ENCODE results near the gene SNX7.
A peak's percentile ranks its signal among the peaks of the same experiment; 100 is the strongest.

SNX7 gene

GRCh38 chr1:98698625-98699024, 37.1 kb downstream of the SNX7 start:
- DNase-seq: no peak

GRCh38 chr1:98700228-98700627, 38.7 kb downstream of the SNX7 start:
- DNase-seq: no peak

- DNase-seq: no peak
Measured at GRCh38 chr1:98702976-98703375, 41.5 kb downstream of the SNX7 start.

GRCh38 chr1:98704474-98704873, 43.0 kb downstream of the SNX7 start:
- no peak for DNase-seq

- no peak for DNase-seq
Measured at GRCh38 chr1:98704971-98705370, 43.5 kb downstream of the SNX7 start.

GRCh38 chr1:98705591-98705990, 44.1 kb downstream of the SNX7 start:
- DNase-seq: no peak

GRCh38 chr1:98706173-98706843, 44.8 kb downstream of the SNX7 start:
- no peak for DNase-seq

- DNase-seq: no peak
Measured at GRCh38 chr1:98707556-98707955, 46.0 kb downstream of the SNX7 start.

GRCh38 chr1:98709906-98710305, 48.4 kb downstream of the SNX7 start:
- DNase-seq: no peak

GRCh38 chr1:98723574-98723973, 62.1 kb downstream of the SNX7 start:
- DNase-seq: no peak

- no peak for DNase-seq
Measured at GRCh38 chr1:98732985-98733781, 71.7 kb downstream of the SNX7 start.

GRCh38 chr1:98733782-98734112, 72.2 kb downstream of the SNX7 start:
- no peak for DNase-seq

- no peak for DNase-seq
Measured at GRCh38 chr1:98735756-98736155, 74.2 kb downstream of the SNX7 start.

- no peak for DNase-seq
Measured at GRCh38 chr1:98737835-98738234, 76.3 kb downstream of the SNX7 start.

- no peak for DNase-seq
Measured at GRCh38 chr1:98739762-98740161, 78.2 kb downstream of the SNX7 start.

- no peak for DNase-seq
Measured at GRCh38 chr1:98741164-98741563, 79.6 kb downstream of the SNX7 start.

- peak in 1 of 6 experiments; percentile 10 for DNase-seq
Measured at GRCh38 chr1:98749152-98749756, 87.7 kb downstream of the SNX7 start.

GRCh38 chr1:98754176-98754575, 92.7 kb downstream of the SNX7 start:
- DNase-seq: no peak

GRCh38 chr1:98761219-98761865, 99.8 kb downstream of the SNX7 start:
- DNase-seq: no peak

- DNase-seq: no peak
Measured at GRCh38 chr1:98763488-98764150, 102.1 kb downstream of the SNX7 start.

GRCh38 chr1:98764485-98764884, 103.0 kb downstream of the SNX7 start:
- DNase-seq: no peak

- no peak for DNase-seq
Measured at GRCh38 chr1:98766255-98766654, 104.7 kb downstream of the SNX7 start.

GRCh38 chr1:98769162-98769561, 107.6 kb downstream of the SNX7 start:
- DNase-seq: no peak
